H1 (cell line): ENCODE results near the gene ZFAND3.
A peak's percentile ranks its signal among the peaks of the same experiment; 100 is the strongest.

Experiments
- CEBPB ChIP-seq: IDR thresholded peaks from 2 replicates; pipeline ENCODE4 v1.6.1; 2012; ENCODE audit warnings: low read depth, low read length
- CHD2 ChIP-seq: IDR thresholded peaks from 2 replicates; pipeline ENCODE4 v1.6.1; 2012; ENCODE audit warnings: low read length, improper control_type of control experiment
- CTCF ChIP-seq, 3 experiments: IDR thresholded peaks; 1 replicate in 2 of 3; 2 replicates in 1 of 3; pipeline versions ENCODE4 v1.5.1 to v1.6.1; 2011; ENCODE audit warnings: low read length in 3 of 3, mild to moderate bottlenecking in 3 of 3, inconsistent platforms in 2 of 3, low read depth in 1 of 3, moderate library complexity in 1 of 3; ENCODE audit not compliant: insufficient read depth in 1 of 3; ENCODE audit errors: control extremely low read depth in 1 of 3
- EP300 ChIP-seq, 2 experiments: IDR thresholded peaks; 1 replicate in 1 of 2; 2 replicates in 1 of 2; pipeline ENCODE4 v1.6.1; 2011 to 2012; ENCODE audit warnings: low read depth in 2 of 2, low read length in 2 of 2, mild to moderate bottlenecking in 2 of 2, borderline replicate concordance in 1 of 2, inconsistent platforms in 1 of 2, moderate library complexity in 1 of 2
- EZH2 ChIP-seq: fragments of 200-600 bp; sonication (generic); IDR thresholded peaks from 2 replicates; pipeline ENCODE4 v1.7.1; 2012; ENCODE audit warnings: low read depth, mild to moderate bottlenecking, moderate library complexity, low read length, inconsistent platforms; ENCODE audit not compliant: severe bottlenecking
- HDAC2 ChIP-seq, 2 experiments: fragments of 300-600 bp in 1 of 2; sonication (generic) in 1 of 2; IDR thresholded peaks; 2 replicates each; pipeline ENCODE4 v1.6.1; 2011 to 2012; ENCODE audit warnings: low read depth in 2 of 2, low read length in 2 of 2, mild to moderate bottlenecking in 2 of 2, moderate library complexity in 2 of 2, borderline replicate concordance in 1 of 2, inconsistent platforms in 1 of 2
- POLR2A ChIP-seq, 2 experiments: IDR thresholded peaks; 1 replicate in 1 of 2; 2 replicates in 1 of 2; pipeline ENCODE4 v1.6.1; 2011; ENCODE audit warnings: low read depth in 2 of 2, low read length in 2 of 2, mild to moderate bottlenecking in 2 of 2; ENCODE audit errors: control extremely low read depth in 1 of 2
- POLR2AphosphoS5 ChIP-seq: IDR thresholded peaks from 2 replicates; pipeline ENCODE4 v1.6.1; 2011; ENCODE audit warnings: low read depth, low read length
- POU5F1 ChIP-seq: IDR thresholded peaks from 2 replicates; pipeline ENCODE4 v1.6.1; 2011; ENCODE audit warnings: low read depth, mild to moderate bottlenecking, low read length, moderate library complexity
- SP2 ChIP-seq: IDR thresholded peaks from 2 replicates; pipeline ENCODE4 v1.6.1; 2012; ENCODE audit warnings: mild to moderate bottlenecking, low read length, inconsistent platforms
- SP4 ChIP-seq: IDR thresholded peaks from 2 replicates; pipeline ENCODE4 v1.6.1; 2012; ENCODE audit warnings: low read length, inconsistent platforms
- ZNF274 ChIP-seq: IDR thresholded peaks from 2 replicates; pipeline ENCODE4 v1.7.0; 2012; ENCODE audit warnings: low read length, borderline replicate concordance; ENCODE audit errors: extremely low read depth

- TF ChIP-seq EP300 (IDR thresholded peaks at IDR 0.05; ENCODE audit: borderline replicate concordance in 1 of 2, low read depth in 2 of 2, low read length in 2 of 2) (no peak), CTCF (IDR thresholded peaks at IDR 0.05; ENCODE audit: control extremely low read depth in 1 of 3, insufficient read depth in 1 of 3, low read depth in 1 of 3, low read length in 3 of 3) (no peak), CHD2 (no peak), HDAC2 (IDR thresholded peaks at IDR 0.05; ENCODE audit: borderline replicate concordance in 1 of 2, low read depth in 2 of 2, low read length in 2 of 2) (no peak), ZNF274 (no peak), POLR2AphosphoS5 (no peak), SP2 (no peak), EZH2 (no peak), CEBPB (peak; percentile 87), SP4 (no peak), POLR2A (IDR thresholded peaks at IDR 0.05; ENCODE audit: control extremely low read depth in 1 of 2, low read depth in 2 of 2, low read length in 2 of 2) (no peak), POU5F1 (no peak)
These were observed 533 bp downstream of the ZFAND3 start for GRCh38 chr6:37819802-37820717.
